Panc1 (cell line): ENCODE results near the gene SHISAL2A. TPM values are rescaled to one million over a fixed set of nuclear protein-coding genes. Genes with fewer than 3 reads are reported as not detected.

Source experiments
- ATAC-seq: fragments of 200-7000 bp; cut with Tn5 transposase; 2 replicates; pipeline ENCODE4 v1.9.1; 2020; ENCODE audit warnings: mild to moderate bottlenecking, moderate library complexity
- BruUV-seq: library from RNA; stranded (reverse); fragments of 400-500 nt; replicated peaks from 2 replicates; lab custom pipeline; 2021; lab: Mats Ljungman, UMichigan
- CTCF ChIA-PET: fragments of 300-600 bp; sonication (Branson Sonifier 250); formaldehyde crosslinking; loops from one replicate; lab custom pipeline; 2022; ENCODE audit warnings: antibody characterized with exemption; lab: Charles Lee
- POLR2A ChIA-PET: fragments of 300-600 bp; sonication (Branson Sonifier 250); formaldehyde crosslinking; loops from one replicate; lab custom pipeline; 2022; ENCODE audit warnings: antibody characterized with exemption; lab: Charles Lee
- DNase-seq: peaks from one replicate; pipeline ENCODE4 v3.0.0-alpha.2; 2010; ENCODE audit warnings: low read depth, low spot score
- H3K27ac ChIP-seq: 2 replicates; pipeline ENCODE4 v1.5.1; 2011; ENCODE audit warnings: mild to moderate bottlenecking, low read length, inconsistent platforms
- H3K27me3 ChIP-seq: fragments of 200-500 bp; sonication (Bioruptor generic); 2 replicates; pipeline ENCODE4 v1.6.0; 2014; ENCODE audit warnings: low read length, inconsistent platforms; ENCODE audit not compliant: control insufficient read depth, insufficient read depth
- H3K36me3 ChIP-seq: fragments of 200-500 bp; sonication (Bioruptor generic); 2 replicates; pipeline ENCODE4 v1.5.1; 2014; ENCODE audit warnings: inconsistent platforms, mild to moderate bottlenecking, low read length, moderate library complexity; ENCODE audit not compliant: control insufficient read depth, insufficient read depth
- H3K4me1 ChIP-seq: 2 replicates; pipeline ENCODE4 v1.5.1; 2011; ENCODE audit warnings: inconsistent platforms, mild to moderate bottlenecking, low read length, moderate library complexity; ENCODE audit not compliant: control insufficient read depth, insufficient read depth
- H3K4me3 ChIP-seq, 2 experiments: 2 replicates each; pipeline ENCODE4 v1.5.1; 2011 to 2012; ENCODE audit warnings: low read depth in 2 of 2, low read length in 2 of 2, mild to moderate bottlenecking in 2 of 2, inconsistent platforms in 1 of 2, moderate library complexity in 1 of 2
- H3K9me3 ChIP-seq: fragments of 200-500 bp; sonication (Bioruptor generic); 2 replicates; pipeline ENCODE4 v1.5.1; 2014; ENCODE audit warnings: low read depth, mild to moderate bottlenecking, inconsistent platforms, low read length, moderate library complexity; ENCODE audit not compliant: control insufficient read depth, insufficient read depth
- POLR2AphosphoS5 ChIP-seq: IDR thresholded peaks from 2 replicates; pipeline ENCODE4 v1.6.1; 2012; ENCODE audit warnings: mild to moderate bottlenecking, low read depth, low read length, moderate library complexity
- REST ChIP-seq, 2 experiments: IDR thresholded peaks; 2 replicates each; pipeline ENCODE4 v1.6.1; 2011 to 2012; ENCODE audit warnings: low read depth in 2 of 2, control low read depth in 1 of 2, low read length in 1 of 2, mild to moderate bottlenecking in 1 of 2, moderate library complexity in 1 of 2; ENCODE audit not compliant: insufficient read depth in 1 of 2
- SIN3A ChIP-seq: IDR thresholded peaks from 2 replicates; pipeline ENCODE4 v1.6.1; 2012; ENCODE audit warnings: low read depth, mild to moderate bottlenecking, low read length, moderate library complexity, borderline replicate concordance; ENCODE audit not compliant: insufficient read depth
- TCF7L2 ChIP-seq: IDR thresholded peaks from 2 replicates; pipeline ENCODE4 v1.6.1; 2011; ENCODE audit warnings: mild to moderate bottlenecking, low read depth, low read length, inconsistent platforms
- in situ Hi-C: cut with HindIII; loops from 2 replicates; pipeline ENCODE4 v1.10.0; 2016; ENCODE audit warnings: low sequenced_read_pairs, low pct_unique_long_range_greater_than_20kb
- intact Hi-C: fragments of 100-400 bp; cut with micrococcal nuclease; formaldehyde crosslinking; loops from one replicate; pipeline ENCODE4 v1.10.0; 2022; ENCODE audit not compliant: unreplicated experiment
- total RNA-seq: library from RNA; stranded (reverse); gene quantifications from one replicate; pipeline ENCODE4 v1.2.1, GENCODE V29; 2021; ENCODE audit not compliant: unreplicated experiment
- TF ChIP-seq, protein P1 (sequence below): fragments of 450-650 bp; IDR thresholded peaks from 2 replicates; pipeline ENCODE4 v1.5.1; 2017; ENCODE audit warnings: mild to moderate bottlenecking

The SHISAL2A gene
- total RNA-seq, 1 experiment from 2014 or later: 0.23 TPM

DNA sequence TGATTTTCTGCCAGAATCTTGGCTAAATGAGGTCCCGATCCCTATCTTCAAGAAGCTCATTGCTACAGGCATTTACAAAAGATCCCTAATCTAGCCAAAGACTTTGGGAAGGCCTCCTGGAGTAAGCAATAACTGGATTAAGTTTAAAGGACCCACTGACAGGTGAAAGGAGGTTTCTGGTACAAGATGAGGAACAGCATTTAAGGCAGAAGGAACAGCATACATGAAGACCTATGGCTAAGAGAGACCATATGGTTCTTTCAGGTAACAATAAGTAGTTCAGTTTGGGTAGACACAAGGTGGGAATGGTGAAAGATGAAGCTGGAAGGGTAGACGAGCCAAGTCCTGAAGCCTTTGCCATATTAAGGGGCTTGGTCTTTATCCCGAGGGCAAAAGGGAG is 27.8 kb downstream of the SHISAL2A start:
- no peak for ATAC-seq
- no peak for TF ChIP-seq REST (IDR thresholded peaks at IDR 0.05; ENCODE audit: insufficient read depth in 1 of 2, low read depth in 2 of 2, low read length in 1 of 2)
- in situ Hi-C loops: no loop called here
- intact Hi-C loops: loop anchor here (10.0 kb wide), 2 partner anchors 86 to 236 kb away; no protein-coding TSS in a partner anchor
- Histone ChIP-seq H3K4me1 (peaks cover 17% of the 10 kb centered on the region; the same call in 1 of the 2 replicates), H3K27ac (no peak overlapping the region; the same call in 1 of the 2 replicates), H3K27me3 (no peaks in the 10 kb centered on the region), H3K9me3 (no peaks in the 10 kb centered on the region), H3K4me3 (no peak overlapping the region), H3K36me3 (no peaks in the 10 kb centered on the region)
- DNase-seq: no peak
- BruUV-seq: no TSS peak
- POLR2A ChIA-PET: no interaction called here
- CTCF ChIA-PET: interaction anchor here (0.7 kb wide), 1 partner anchor 14 kb away, joined by 3 read pairs; no protein-coding TSS in a partner anchor

GRCh38 chr1:52662645-52663313 is 29.8 kb downstream of the SHISAL2A start:
- H3K4me3 ChIP-seq: peak overlapping the region; percentile 5 to 38; a peak in 3 of 4 replicates
- intact Hi-C loops: loop anchor here (10.0 kb wide), 2 partner anchors 88 to 238 kb away; no protein-coding TSS in a partner anchor
- peak; percentile 87 for ATAC-seq
- CTCF ChIA-PET: no interaction called here
- peak overlapping the region; percentile 64 for H3K27ac ChIP-seq
- H3K27me3 ChIP-seq: no peaks in the 10 kb centered on the region
- BruUV-seq: no TSS peak
- TF ChIP-seq SIN3A (no peak), POLR2AphosphoS5 (no peak), REST (IDR thresholded peaks at IDR 0.05; ENCODE audit: insufficient read depth in 1 of 2, low read depth in 2 of 2, low read length in 1 of 2) (no peak), TCF7L2 (no peak)
- TF ChIP-seq, protein P1, sequence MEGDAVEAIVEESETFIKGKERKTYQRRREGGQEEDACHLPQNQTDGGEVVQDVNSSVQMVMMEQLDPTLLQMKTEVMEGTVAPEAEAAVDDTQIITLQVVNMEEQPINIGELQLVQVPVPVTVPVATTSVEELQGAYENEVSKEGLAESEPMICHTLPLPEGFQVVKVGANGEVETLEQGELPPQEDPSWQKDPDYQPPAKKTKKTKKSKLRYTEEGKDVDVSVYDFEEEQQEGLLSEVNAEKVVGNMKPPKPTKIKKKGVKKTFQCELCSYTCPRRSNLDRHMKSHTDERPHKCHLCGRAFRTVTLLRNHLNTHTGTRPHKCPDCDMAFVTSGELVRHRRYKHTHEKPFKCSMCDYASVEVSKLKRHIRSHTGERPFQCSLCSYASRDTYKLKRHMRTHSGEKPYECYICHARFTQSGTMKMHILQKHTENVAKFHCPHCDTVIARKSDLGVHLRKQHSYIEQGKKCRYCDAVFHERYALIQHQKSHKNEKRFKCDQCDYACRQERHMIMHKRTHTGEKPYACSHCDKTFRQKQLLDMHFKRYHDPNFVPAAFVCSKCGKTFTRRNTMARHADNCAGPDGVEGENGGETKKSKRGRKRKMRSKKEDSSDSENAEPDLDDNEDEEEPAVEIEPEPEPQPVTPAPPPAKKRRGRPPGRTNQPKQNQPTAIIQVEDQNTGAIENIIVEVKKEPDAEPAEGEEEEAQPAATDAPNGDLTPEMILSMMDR: no peak; the same call in 1 of the 2 replicates
- peaks cover 17% of the 10 kb centered on the region; the same call in 1 of the 2 replicates for H3K4me1 ChIP-seq
- DNase-seq: no peak
- in situ Hi-C loops: no loop called here
- no peaks in the 10 kb centered on the region for H3K9me3 ChIP-seq
- no peaks in the 10 kb centered on the region for H3K36me3 ChIP-seq
- POLR2A ChIA-PET: interaction anchor here (0.6 kb wide), 2 partner anchors 110 to 507 kb away, joined by 3 to 12 read pairs; partner anchors contain the start of gene TUT4
